ENCODE data around the gene TMEM219. TPM values are rescaled to one million over a fixed set of nuclear protein-coding genes. Genes with fewer than 3 reads are reported as not detected.

Gene TMEM219
- total and polyA plus RNA-seq, 4 donors: 56.4 to 210 (median 134) TPM

DNA sequence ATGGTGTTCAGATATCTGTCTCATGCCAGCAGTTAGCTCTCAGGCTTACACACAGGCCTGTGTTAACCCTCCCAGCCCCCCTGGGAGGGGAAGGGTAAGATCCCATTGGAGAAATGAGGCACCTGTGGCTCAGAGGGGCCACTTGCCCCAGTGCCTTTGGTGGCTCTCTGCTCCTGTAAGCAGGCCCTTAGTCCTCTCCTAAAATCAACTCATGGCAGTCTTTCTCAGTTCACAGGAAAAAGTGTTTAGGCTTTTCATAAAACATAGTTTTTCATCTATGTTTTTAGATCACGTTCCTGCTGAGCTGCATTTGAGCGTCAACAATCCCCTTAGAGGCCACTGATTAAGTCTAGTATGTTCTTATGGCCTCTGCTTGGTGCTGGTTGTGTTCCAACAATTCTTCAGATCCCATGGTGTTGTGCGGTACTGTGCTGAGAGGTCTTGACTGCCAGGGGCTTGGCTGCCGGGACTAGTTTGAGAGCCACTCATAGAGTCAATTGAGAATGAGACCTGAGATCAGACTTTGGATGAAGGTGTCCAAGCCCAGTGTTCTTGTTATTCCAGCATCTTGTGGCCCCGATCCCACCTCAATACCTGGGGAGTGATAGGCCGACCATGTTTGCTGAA lies 22.4 kb downstream of the TMEM219 start:
- Histone ChIP-seq H3K4me3 (no peak overlapping the region), H3K36me3 (ENCODE audit: control insufficient read depth in 4 of 4, insufficient read depth in 4 of 4, low read length in 4 of 4) (peaks cover 39 to 85% (median 77%) of the 10 kb centered on the region in 4 donors), H3K4me1 (ENCODE audit: control insufficient read depth in 5 of 5, insufficient read depth in 5 of 5, low read length in 5 of 5) (peaks cover 0 to 6% (median 0%) of the 10 kb centered on the region in 5 donors), H3K27me3 (ENCODE audit: control insufficient read depth in 3 of 3, insufficient read depth in 3 of 3, low read length in 2 of 3) (no peaks in the 10 kb centered on the region), H3K27ac (ENCODE audit: low read depth in 1 of 2, low read length in 1 of 2) (peak overlapping the region in 1 of 2 donors; percentile 57), H3K9me3 (ENCODE audit: control insufficient read depth in 4 of 4, insufficient read depth in 3 of 4, low read length in 3 of 4) (no peaks in the 10 kb centered on the region), H3K9ac (ENCODE audit: insufficient read depth in 1 of 2, low read length in 2 of 2) (no peak overlapping the region)
- 71 to 91% methylated on average over 6 of the region's 6 CpGs for WGBS, 2 donors
- no peak for DNase-seq
- no peak for ATAC-seq (ENCODE audit: insufficient read depth, low FRiP score)
- no peak for TF ChIP-seq CTCF (IDR thresholded peaks at IDR 0.05; ENCODE audit: control extremely low read depth, extremely low read depth)

DNA sequence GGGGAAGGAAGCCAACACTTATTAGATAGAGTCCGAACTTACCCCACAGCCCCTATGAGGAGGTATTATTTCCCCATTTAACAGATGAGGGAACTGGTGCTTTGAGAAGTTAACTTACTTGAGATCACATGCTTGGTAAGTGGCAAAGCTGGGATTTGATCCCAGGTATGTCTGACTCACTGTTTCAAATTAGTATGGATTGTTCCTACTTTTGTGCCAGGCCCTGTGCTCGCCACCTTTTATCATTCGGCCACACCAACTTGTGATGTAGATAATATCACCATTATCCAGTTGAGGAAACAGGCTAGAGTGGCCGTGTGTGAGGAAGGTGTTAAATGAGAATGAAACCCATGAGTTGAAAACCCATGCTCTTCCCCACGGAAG lies 22.9 kb downstream of the TMEM219 start:
- DNase-seq (no peak), ATAC-seq (ENCODE audit: insufficient read depth, low FRiP score) (no peak)
- H3K9me3 ChIP-seq (ENCODE audit: control insufficient read depth in 4 of 4, insufficient read depth in 3 of 4, low read length in 3 of 4): no peaks in the 10 kb centered on the region
- H3K27ac ChIP-seq (ENCODE audit: low read depth in 1 of 2, low read length in 1 of 2): peak overlapping the region in 1 of 2 donors; percentile 37
- no peak for TF ChIP-seq CTCF (IDR thresholded peaks at IDR 0.05; ENCODE audit: control extremely low read depth, extremely low read depth)
- H3K36me3 ChIP-seq (ENCODE audit: control insufficient read depth in 4 of 4, insufficient read depth in 4 of 4, low read length in 4 of 4): peaks cover 41 to 84% (median 74%) of the 10 kb centered on the region in 4 donors
- no peak overlapping the region for H3K4me3 ChIP-seq
- H3K27me3 ChIP-seq (ENCODE audit: control insufficient read depth in 3 of 3, insufficient read depth in 3 of 3, low read length in 2 of 3): no peaks in the 10 kb centered on the region
- no peak overlapping the region for H3K9ac ChIP-seq (ENCODE audit: insufficient read depth in 1 of 2, low read length in 2 of 2)
- 78% methylated on average over 5 of the region's 5 CpGs for WGBS, 2 donors
- peaks cover 0 to 6% (median 0%) of the 10 kb centered on the region in 5 donors for H3K4me1 ChIP-seq (ENCODE audit: control insufficient read depth in 5 of 5, insufficient read depth in 5 of 5, low read length in 5 of 5)

DNA sequence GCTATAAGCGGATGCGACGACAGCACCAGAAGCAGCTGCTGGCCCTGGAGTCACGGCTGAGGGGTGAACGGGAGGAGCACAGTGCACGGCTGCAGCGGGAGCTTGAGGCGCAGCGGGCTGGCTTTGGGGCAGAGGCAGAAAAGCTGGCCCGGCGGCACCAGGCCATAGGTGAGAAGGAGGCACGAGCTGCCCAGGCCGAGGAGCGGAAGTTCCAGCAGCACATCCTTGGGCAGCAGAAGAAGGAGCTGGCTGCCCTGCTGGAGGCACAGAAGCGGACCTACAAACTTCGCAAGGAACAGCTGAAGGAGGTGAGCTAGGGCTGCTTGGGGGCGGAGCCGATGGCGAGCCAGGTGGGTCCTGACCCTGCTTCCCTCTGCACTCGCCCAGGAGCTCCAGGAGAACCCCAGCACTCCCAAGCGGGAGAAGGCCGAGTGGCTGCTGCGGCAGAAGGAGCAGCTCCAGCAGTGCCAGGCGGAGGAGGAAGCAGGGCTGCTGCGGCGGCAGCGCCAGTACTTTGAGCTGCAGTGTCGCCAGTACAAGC lies 23.5 kb downstream of the TMEM219 start:
- no peak for TF ChIP-seq CTCF (IDR thresholded peaks at IDR 0.05; ENCODE audit: control extremely low read depth, extremely low read depth)
- no peak for DNase-seq

More for the DNA sequence above, 23.5 kb downstream of the TMEM219 start:
- 95 to 97% methylated on average over 28 of the region's 28 CpGs for WGBS, 2 donors
- no peak overlapping the region for H3K9ac ChIP-seq (ENCODE audit: insufficient read depth in 1 of 2, low read length in 2 of 2)
- no peak overlapping the region for H3K27ac ChIP-seq (ENCODE audit: low read depth in 1 of 2, low read length in 1 of 2)
- peaks cover 0 to 8% (median 0%) of the 10 kb centered on the region in 5 donors for H3K4me1 ChIP-seq (ENCODE audit: control insufficient read depth in 5 of 5, insufficient read depth in 5 of 5, low read length in 5 of 5)
- H3K36me3 ChIP-seq (ENCODE audit: control insufficient read depth in 4 of 4, insufficient read depth in 4 of 4, low read length in 4 of 4): peaks cover 36 to 78% (median 68%) of the 10 kb centered on the region in 4 donors
- H3K27me3 ChIP-seq (ENCODE audit: control insufficient read depth in 3 of 3, insufficient read depth in 3 of 3, low read length in 2 of 3): no peaks in the 10 kb centered on the region
- ATAC-seq (ENCODE audit: insufficient read depth, low FRiP score): no peak
- no peak overlapping the region for H3K4me3 ChIP-seq
- H3K9me3 ChIP-seq (ENCODE audit: control insufficient read depth in 4 of 4, insufficient read depth in 3 of 4, low read length in 3 of 4): no peaks in the 10 kb centered on the region
